HG03064 (cell line): ENCODE data around the gene PLXNB3.

Source experiments
- ATAC-seq: cut with Tn5 transposase; IDR thresholded peaks from one replicate; pipeline ENCODE4 v1.9.1; 2021; ENCODE audit warnings: low read depth; ENCODE audit not compliant: unreplicated experiment

The PLXNB3 gene

GRCh38 chrX:153750127-153750774 is 13.8 kb upstream of the PLXNB3 start:
- ATAC-seq = no peak

DNA sequence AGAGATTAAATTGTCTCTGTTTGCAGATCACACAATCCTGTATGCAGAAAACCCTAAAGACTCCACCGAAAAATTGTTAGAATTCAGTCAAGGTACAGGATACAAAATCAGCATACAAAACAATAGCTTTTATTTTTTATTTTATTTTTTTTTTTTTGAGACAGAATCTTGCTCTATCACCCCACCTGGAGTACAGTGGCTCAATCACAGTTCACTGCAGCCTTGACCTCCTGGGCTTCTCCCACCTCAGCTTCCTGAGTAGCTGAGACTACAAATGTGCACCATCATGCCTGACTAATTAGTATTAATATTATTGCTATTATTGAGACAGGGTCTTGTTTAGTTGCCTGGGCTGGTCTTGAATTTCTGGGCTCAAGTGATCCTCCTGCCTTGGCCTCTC is 8.9 kb upstream of the PLXNB3 start:
- ATAC-seq = no peak

GRCh38 chrX:153761863-153762262 is 2.2 kb upstream of the PLXNB3 start:
- ATAC-seq = no peak

DNA sequence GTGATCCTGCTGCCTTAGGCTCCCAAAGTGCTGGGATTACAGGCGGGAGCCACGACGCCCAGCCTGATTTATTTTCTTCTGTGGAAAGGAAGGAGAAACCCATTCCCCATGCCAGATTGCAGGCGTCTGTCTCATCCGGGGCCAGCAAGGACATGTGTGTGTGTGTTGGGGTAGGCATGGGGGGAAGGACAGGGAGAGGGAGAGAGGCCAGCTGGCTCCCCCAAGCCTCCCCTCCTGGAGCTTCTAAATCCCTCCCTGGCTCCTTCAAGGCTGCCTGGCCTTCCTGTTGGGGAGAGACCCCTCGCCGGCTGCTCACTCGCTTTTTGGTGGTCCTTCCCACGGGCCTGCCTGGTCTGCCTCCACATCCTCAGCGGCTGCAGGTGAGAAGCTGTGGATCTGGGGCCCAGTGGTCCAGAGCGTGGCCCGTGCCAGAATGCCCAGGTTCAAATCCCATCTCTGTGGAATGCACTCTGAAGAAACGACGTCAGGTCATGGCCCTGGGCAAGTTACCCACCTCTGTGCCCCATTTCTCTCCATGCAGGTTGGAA is 1.3 kb upstream of the PLXNB3 start:
- ATAC-seq = no peak

DNA sequence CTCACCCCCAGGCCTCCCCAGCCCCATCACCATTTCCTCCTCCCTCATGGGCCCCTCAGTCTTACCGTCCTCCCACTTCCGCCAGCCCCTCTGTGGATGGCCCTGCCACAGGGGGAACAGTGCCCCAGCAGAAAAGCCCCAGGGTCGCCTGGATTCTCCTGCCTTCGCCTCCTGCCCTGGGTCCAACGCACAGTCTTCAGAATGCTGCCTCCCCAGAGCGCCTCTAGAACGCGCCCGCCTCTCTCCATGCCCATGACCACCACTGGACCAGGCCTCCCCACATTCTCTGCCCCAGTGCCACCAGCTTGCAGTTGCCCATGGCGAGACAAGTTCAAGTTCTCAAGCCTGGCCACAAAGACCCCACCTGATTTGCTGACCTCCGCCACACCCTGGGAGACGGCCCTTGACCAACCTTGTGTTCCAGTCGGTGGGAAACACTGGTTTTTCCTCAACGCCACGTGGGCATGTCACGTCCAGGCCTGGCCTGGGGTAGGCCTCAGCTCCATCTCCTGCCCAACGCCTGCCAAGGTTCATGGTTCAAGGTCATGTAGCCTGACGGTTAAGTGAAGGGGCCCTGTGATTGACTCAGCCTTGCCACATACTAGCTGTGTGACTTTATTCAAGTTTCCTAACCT is 634 bp upstream of the PLXNB3 start:
- no peak for ATAC-seq

DNA sequence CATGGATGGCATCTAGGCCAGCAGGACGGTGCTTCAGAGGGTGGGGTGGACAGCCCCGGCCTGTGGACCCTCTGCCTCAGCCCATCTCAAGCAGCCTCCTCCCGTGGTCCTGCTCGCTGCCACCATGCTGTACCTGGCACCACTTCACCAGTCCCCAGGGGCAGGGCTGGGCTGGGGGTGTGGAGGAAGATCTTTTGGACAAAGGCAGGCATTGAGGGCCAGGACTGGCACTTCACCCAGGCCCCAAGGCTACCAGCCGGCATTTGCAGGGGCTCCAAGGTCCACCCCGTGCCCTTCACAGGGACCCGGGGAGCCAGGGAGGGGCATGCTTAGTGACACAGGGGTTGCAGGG is 713 bp downstream of the PLXNB3 start:
- ATAC-seq = no peak

DNA sequence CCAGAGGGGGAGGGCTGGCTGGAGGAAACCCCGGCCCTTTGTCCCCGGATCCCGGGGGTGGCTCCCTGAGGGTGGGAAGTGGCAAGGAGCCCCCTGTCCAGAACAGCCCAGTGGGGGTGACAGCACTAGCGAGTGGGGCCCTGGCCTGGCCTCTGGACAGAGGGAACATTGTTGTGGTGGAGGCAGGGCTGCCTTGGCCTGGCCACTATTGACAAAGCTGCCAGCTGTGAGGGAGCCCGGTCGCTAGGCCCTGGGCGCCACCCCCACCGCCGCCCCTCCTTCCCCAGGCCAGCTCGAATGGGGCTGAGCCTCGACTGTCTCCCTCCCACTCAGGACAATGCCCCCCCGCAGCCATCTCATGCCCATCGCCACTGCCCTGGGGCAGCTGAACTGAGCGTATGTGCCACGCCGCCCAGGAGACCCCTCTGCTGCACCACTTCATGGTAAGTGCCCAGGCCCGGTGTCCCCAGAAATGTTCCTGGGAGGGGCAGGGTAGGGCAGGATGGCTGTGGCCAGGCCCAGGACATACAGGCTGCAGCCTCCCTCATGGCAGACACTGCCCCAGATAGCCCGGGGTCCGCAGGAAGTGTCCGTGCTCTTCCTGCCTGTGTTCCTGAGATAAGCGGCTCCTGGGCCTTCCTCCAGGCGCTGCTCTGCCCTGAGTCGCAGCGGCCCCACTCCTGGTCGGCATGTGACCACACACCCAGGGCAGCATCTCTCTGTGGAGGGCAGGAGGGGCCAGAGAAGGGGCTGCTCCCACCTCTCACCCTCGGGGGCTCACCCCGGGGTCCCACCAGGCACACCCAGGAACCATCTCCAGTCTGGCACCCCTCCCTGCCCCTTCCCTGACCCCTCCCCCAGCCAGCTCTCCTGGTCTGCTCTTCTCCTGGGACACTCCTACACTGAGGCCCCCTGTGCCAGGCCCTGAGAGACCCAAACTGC is 1.4 kb downstream of the PLXNB3 start:
- ATAC-seq = no peak

- ATAC-seq = no peak
Measured at GRCh38 chrX:153766098-153766817, 2.2 kb downstream of the PLXNB3 start.

DNA sequence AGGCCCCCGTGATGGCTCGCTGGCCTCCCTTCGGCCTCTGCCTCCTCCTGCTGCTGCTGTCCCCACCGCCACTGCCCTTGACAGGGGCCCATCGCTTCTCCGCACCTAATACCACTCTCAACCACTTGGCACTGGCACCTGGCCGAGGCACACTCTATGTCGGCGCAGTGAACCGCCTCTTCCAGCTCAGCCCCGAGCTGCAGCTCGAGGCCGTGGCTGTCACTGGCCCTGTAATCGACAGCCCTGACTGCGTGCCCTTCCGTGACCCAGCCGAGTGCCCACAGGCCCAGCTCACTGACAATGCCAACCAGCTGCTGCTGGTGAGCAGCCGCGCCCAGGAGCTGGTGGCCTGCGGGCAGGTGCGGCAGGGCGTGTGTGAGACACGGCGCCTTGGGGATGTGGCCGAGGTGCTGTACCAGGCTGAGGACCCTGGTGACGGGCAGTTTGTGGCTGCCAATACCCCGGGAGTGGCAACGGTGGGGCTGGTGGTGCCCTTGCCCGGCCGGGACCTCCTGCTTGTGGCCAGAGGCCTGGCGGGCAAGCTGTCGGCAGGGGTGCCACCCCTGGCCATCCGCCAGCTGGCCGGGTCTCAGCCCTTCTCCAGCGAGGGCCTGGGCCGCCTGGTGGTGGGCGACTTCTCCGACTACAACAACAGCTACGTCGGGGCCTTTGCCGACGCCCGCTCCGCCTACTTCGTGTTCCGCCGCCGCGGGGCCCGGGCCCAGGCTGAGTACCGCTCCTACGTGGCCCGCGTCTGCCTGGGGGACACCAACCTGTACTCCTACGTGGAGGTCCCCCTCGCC is 3.0 kb downstream of the PLXNB3 start:
- ATAC-seq = no peak

- ATAC-seq = no peak
Measured at GRCh38 chrX:153767674-153768055, 3.6 kb downstream of the PLXNB3 start.

DNA sequence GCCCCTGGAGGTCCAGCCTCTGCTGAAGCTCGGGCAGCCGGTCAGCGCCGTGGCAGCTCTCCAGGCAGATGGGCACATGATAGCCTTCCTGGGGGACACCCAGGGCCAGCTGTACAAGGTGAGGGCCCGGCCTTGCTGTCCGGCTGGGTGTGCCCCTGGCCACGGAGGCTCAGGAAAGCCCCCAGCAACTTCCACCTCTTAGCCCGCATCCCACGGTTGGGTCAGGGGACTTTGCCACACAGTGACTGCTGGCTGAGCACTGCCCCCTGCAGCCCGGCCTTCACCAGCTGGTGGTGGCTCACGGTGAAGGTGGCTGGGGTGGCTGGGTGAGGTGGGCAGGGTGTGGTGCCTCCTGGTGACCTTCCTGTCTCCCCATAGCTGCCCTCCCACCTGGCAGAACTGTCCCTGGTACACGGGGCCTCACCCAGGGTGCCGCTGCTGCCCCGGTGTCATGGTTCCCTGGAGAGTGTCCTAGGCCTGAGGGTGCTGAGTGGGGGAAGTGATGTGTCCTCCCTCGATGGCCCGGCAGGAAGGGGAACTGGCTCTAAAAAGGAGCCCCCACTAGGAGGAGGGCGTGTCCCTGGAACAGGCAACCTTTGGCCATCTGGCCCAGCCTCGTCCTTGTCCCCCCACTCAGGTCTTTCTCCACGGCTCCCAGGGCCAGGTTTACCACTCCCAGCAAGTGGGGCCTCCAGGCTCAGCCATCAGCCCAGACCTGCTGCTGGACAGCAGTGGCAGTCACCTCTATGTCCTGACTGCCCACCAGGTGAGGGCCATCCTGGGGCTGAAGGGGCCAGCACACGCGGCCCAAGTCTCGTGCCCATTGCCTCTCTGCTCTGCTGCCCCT is 4.5 kb downstream of the PLXNB3 start:
- no peak for ATAC-seq

DNA sequence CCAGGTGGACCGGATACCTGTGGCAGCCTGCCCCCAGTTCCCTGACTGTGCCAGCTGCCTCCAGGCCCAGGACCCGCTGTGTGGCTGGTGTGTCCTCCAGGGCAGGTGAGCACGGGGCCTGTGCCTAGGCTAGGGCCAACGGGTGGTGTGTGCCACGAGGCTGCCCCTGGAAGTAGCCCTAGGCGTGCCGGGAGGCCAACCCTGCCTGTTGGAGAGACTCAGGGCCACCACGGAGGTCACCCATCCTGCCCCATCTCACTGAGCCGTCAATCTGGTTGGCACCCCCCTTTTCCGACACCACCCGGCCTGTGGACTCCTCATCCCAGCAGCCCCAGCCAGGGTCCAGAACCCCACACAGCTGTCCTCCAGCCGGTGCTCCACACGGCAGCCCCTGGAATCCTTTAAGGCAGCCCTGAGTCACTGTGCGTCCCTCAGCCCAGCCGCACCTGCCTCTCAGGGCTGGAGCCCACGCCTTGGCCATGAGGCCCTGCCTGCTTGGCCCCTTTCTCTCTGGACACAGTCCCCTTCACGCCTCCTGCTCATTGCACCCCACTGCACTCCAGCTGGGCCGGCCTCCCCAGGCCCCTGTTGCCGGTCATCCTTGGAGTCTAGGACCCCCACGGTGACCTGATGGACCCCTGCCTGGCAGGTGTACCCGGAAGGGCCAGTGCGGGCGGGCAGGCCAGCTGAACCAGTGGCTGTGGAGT is 5.3 kb downstream of the PLXNB3 start:
- ATAC-seq = no peak

- ATAC-seq = no peak
Measured at GRCh38 chrX:153769865-153770600, 6.0 kb downstream of the PLXNB3 start.

DNA sequence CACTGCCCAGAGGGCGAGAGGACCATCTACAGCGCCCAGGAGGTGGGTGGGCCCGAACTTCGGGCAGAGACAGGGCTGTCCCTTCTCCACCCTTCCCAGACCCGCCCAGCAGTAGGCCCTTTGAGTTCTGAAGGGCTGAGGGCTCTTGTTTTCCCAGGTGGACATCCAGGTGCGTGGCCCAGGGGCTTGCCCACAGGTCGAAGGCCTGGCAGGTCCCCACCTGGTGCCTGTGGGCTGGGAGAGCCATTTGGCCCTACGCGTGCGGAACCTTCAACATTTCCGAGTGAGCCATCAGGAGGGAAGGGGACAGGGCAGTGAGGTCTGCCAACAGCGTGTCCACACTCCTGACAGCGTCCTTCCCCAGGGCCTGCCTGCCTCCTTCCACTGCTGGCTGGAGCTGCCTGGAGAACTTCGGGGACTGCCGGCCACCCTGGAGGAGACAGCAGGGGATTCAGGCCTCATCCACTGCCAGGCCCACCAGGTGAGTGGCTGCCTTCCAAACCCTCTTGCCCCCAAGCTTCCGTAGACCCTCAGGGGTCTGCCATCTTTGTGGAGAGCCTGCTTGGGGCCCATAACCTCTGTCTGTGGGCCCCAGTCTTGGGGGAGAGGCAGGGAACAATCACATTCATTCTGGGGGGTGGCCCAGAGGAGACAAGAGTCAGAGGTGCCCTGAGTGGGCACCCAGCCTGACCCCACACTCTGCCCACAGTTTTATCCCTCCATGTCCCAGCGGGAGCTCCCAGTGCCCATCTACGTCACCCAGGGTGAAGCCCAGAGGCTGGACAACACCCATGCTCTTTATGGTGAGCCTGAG is 6.8 kb downstream of the PLXNB3 start:
- no peak for ATAC-seq

DNA sequence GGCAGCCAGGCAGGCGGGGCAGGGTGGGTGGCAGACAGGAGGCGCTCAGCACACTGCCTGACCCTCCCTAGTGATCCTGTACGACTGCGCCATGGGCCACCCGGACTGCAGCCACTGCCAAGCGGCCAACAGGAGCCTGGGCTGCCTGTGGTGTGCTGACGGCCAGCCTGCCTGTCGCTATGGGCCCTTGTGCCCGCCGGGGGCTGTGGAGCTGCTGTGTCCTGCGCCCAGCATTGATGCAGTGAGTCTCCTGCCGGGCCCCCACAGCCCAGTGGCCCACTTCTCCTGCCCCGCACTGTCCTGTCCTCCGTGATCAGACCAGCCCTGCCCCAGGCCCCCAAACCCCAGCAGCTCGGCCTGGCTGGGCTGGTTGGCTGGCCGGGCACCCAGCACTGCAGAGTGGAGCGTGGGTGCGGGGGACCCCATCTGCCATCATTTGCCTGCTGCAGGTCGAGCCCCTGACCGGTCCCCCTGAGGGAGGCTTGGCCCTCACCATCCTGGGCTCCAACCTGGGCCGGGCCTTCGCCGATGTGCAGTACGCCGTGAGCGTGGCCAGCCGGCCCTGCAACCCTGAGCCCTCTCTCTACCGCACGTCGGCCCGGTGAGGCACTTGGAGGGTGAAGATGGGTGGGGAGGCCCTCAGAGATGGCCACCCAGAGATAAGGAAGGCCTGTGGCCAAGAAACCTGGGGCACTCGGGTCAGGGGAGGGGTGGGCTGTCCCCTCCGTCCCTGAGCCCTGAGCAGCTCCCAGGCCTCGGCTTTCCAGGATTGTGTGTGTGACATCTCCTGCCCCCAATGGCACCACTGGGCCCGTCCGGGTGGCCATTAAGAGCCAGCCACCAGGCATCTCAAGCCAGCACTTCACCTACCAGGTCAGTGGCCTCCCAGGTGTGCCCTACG is 7.6 kb downstream of the PLXNB3 start:
- no peak for ATAC-seq
